Liver (tissue), 9 donors: ENCODE data around the gene PHACTR4. TPM values are rescaled to one million over a fixed set of nuclear protein-coding genes. Genes with fewer than 3 reads are reported as not detected.

Source experiments
- DNase-seq: peaks from one replicate; pipeline ENCODE4 v3.0.0-alpha.2; 2017; ENCODE audit warnings: low spot score
- H3K27ac ChIP-seq, 2 donors: one replicate each; pipeline ENCODE4 v1.7.0; 2013; ENCODE audit warnings: inconsistent platforms in 2 of 2, low read length in 2 of 2, control low read depth in 1 of 2, low read depth in 1 of 2, mild to moderate bottlenecking in 1 of 2
- H3K27me3 ChIP-seq, 4 donors: one replicate each; pipeline versions ENCODE4 v1.6.1 to v1.7.0; 2013; ENCODE audit warnings: low read length in 3 of 4, inconsistent platforms in 1 of 4, mild to moderate bottlenecking in 1 of 4, moderate library complexity in 1 of 4; ENCODE audit not compliant: control insufficient read depth in 4 of 4, insufficient read depth in 4 of 4
- H3K36me3 ChIP-seq, 4 donors: one replicate each; pipeline versions ENCODE4 v1.6.1 to v1.7.0; 2013; ENCODE audit warnings: low read length in 3 of 4, mild to moderate bottlenecking in 3 of 4, low read depth in 1 of 4, moderate library complexity in 1 of 4; ENCODE audit not compliant: control insufficient read depth in 4 of 4, insufficient read depth in 3 of 4
- H3K4me1 ChIP-seq, 4 donors: one replicate each; pipeline versions ENCODE4 v1.6.1 to v1.7.0; 2013; ENCODE audit warnings: low read length in 3 of 4, mild to moderate bottlenecking in 3 of 4, moderate library complexity in 1 of 4; ENCODE audit not compliant: control insufficient read depth in 4 of 4, insufficient read depth in 4 of 4
- H3K4me3 ChIP-seq, 3 donors: one replicate each; pipeline versions ENCODE4 v1.6.1 to v1.7.0; 2013; ENCODE audit warnings: low read length in 3 of 3, control low read depth in 1 of 3, low read depth in 1 of 3, mild to moderate bottlenecking in 1 of 3
- H3K9ac ChIP-seq, 2 donors: one replicate each; pipeline ENCODE4 v1.7.0; 2013; ENCODE audit warnings: low read length in 2 of 2, mild to moderate bottlenecking in 2 of 2, moderate library complexity in 2 of 2, control low read depth in 1 of 2, low read depth in 1 of 2
- H3K9me3 ChIP-seq, 4 donors: one replicate each; pipeline versions ENCODE4 v1.6.1 to v1.7.0; 2013; ENCODE audit warnings: low read length in 3 of 4; ENCODE audit not compliant: control insufficient read depth in 4 of 4
- ATF3 ChIP-seq: IDR thresholded peaks from 2 replicates; pipeline ENCODE4 v1.6.1; 2016; ENCODE audit warnings: antibody characterized with exemption
- CTCF ChIP-seq: fragments of 150-350 bp; IDR thresholded peaks from 2 replicates; pipeline ENCODE4 v1.5.1; 2017; ENCODE audit warnings: improper control_type of control experiment, low read depth, low read length; ENCODE audit not compliant: missing input control
- EGR1 ChIP-seq, 2 donors: IDR thresholded peaks; 2 replicates each; pipeline ENCODE4 v1.6.1; 2016 to 2018; ENCODE audit warnings: antibody characterized with exemption in 2 of 2, low read depth in 2 of 2
- FOXA1 ChIP-seq: IDR thresholded peaks from 2 replicates; pipeline ENCODE4 v1.6.1; 2016; ENCODE audit warnings: antibody characterized with exemption
- FOXA2 ChIP-seq: IDR thresholded peaks from 2 replicates; pipeline ENCODE4 v1.6.1; 2016; ENCODE audit warnings: antibody characterized with exemption
- GABPA ChIP-seq, 2 donors: IDR thresholded peaks in 1 of 2; conservative IDR thresholded peaks in 1 of 2; 2 replicates each; pipeline ENCODE4 v1.6.1; 2016; ENCODE audit warnings: antibody characterized with exemption in 2 of 2, mild to moderate bottlenecking in 1 of 2, moderate library complexity in 1 of 2
- HNF4A ChIP-seq, 2 donors: conservative IDR thresholded peaks; 2 replicates each; pipeline ENCODE4 v1.6.1; 2016; ENCODE audit warnings: antibody characterized with exemption in 2 of 2, mild to moderate bottlenecking in 2 of 2
- HNF4G ChIP-seq: IDR thresholded peaks from 2 replicates; pipeline ENCODE4 v1.6.1; 2016; ENCODE audit warnings: antibody characterized with exemption
- MAX ChIP-seq: IDR thresholded peaks from 2 replicates; pipeline ENCODE4 v1.6.1; 2016; ENCODE audit warnings: antibody characterized with exemption
- NR2F2 ChIP-seq: IDR thresholded peaks from 2 replicates; pipeline ENCODE4 v1.6.1; 2016; ENCODE audit warnings: antibody characterized with exemption
- RAD21 ChIP-seq, 2 donors: IDR thresholded peaks; 2 replicates each; pipeline ENCODE4 v1.6.1; 2016; ENCODE audit warnings: antibody characterized with exemption in 2 of 2, mild to moderate bottlenecking in 2 of 2
- REST ChIP-seq: IDR thresholded peaks from 2 replicates; pipeline ENCODE4 v1.6.1; 2016; ENCODE audit warnings: antibody characterized with exemption, mild to moderate bottlenecking
- RXRA ChIP-seq, 2 donors: IDR thresholded peaks; 2 replicates each; pipeline ENCODE4 v1.6.1; 2017 to 2018; ENCODE audit warnings: antibody characterized with exemption in 2 of 2, mild to moderate bottlenecking in 1 of 2
- SP1 ChIP-seq: IDR thresholded peaks from 2 replicates; pipeline ENCODE4 v1.6.1; 2018; ENCODE audit warnings: antibody characterized with exemption, mild to moderate bottlenecking
- TAF1 ChIP-seq: conservative IDR thresholded peaks from 2 replicates; pipeline ENCODE4 v1.6.1; 2016; ENCODE audit warnings: antibody characterized with exemption, mild to moderate bottlenecking
- YY1 ChIP-seq: IDR thresholded peaks from 2 replicates; pipeline ENCODE4 v1.6.1; 2016; ENCODE audit warnings: antibody characterized with exemption, mild to moderate bottlenecking
- ZBTB33 ChIP-seq: IDR thresholded peaks from 2 replicates; pipeline ENCODE4 v1.6.1; 2016; ENCODE audit warnings: antibody characterized with exemption
- WGBS: extraction: QIAGEN DNeasy Blood & Tissue Kit; methylation state at CpG from one replicate; pipeline ENCODE4 v1.1.7; 2013; 5-methylcytosine and 5-hydroxymethylcytosine counted together
- polyA plus RNA-seq, 2 donors: library from polyadenylated mRNA; stranded (reverse) in 1 of 2; unstranded in 1 of 2; fragments of 200-250 nt in 1 of 2; fragments of >200 nt in 1 of 2; fragmentation: Nextera tagmentation in 1 of 2; extraction: Ambion mirVana in 1 of 2; gene quantifications; one replicate each; pipeline versions ENCODE4 v1.2.1 to v1.2.3, GENCODE V29; 2013 to 2015
- total RNA-seq, 2 donors: library from RNA; depleted of rRNA; stranded (reverse); fragments of >200 nt; gene quantifications; one replicate each; pipeline ENCODE4 v1.2.3, GENCODE V29; 2014
- donor health status: healthy.
- donor health status: healthy.
- donor health status: healthy.
- donor health status: healthy.
- donor health status: healthy.

PHACTR4 gene
- total and polyA plus RNA-seq, 4 donors: 8.9 to 22.6 (median 10.8) TPM

- no peak for TF ChIP-seq RXRA (IDR thresholded peaks at IDR 0.05)
- no peak for TF ChIP-seq HNF4A (conservative IDR thresholded peaks at IDR 0.05)
Observed at GRCh38 chr1:28457678-28458077, 88.1 kb downstream of the PHACTR4 start (continued).

- H3K4me3 ChIP-seq: no peak overlapping the region
- no peak for DNase-seq
- H3K36me3 ChIP-seq: peaks cover 0 to 14% (median 8%) of the 10 kb centered on the region in 4 donors
- WGBS: 83% methylated on average over 7 of the region's 7 CpGs
- H3K9me3 ChIP-seq: no peaks in the 10 kb centered on the region
- no peaks in the 10 kb centered on the region for H3K27me3 ChIP-seq
- no peaks in the 10 kb centered on the region for H3K4me1 ChIP-seq
- H3K9ac ChIP-seq: no peak overlapping the region
- no peak overlapping the region for H3K27ac ChIP-seq
- TF ChIP-seq TAF1 (no peak), FOXA2 (no peak), EGR1 (IDR thresholded peaks at IDR 0.05; ENCODE audit: low read depth in 2 of 2) (no peak), NR2F2 (no peak), YY1 (no peak), GABPA (IDR thresholded peaks at IDR 0.05 in 1 of 2, conservative IDR thresholded peaks at IDR 0.05 in 1 of 2) (no peak), RXRA (IDR thresholded peaks at IDR 0.05) (no peak), HNF4G (no peak), REST (no peak), SP1 (no peak), HNF4A (conservative IDR thresholded peaks at IDR 0.05) (no peak), FOXA1 (no peak), ZBTB33 (no peak), RAD21 (IDR thresholded peaks at IDR 0.05) (no peak), ATF3 (no peak), MAX (no peak), CTCF (no peak)
Observed at GRCh38 chr1:28458237-28459228, 89.0 kb downstream of the PHACTR4 start.
